GM21529 (cell line): ENCODE results near the gene SRC.

Source experiments
- ATAC-seq: cut with Tn5 transposase; IDR thresholded peaks from one replicate; pipeline ENCODE4 v1.9.1; 2021; ENCODE audit not compliant: unreplicated experiment

Gene SRC

GRCh38 chr20:37407573-37408002, 61.6 kb downstream of the SRC start:
- ATAC-seq = no peak

DNA sequence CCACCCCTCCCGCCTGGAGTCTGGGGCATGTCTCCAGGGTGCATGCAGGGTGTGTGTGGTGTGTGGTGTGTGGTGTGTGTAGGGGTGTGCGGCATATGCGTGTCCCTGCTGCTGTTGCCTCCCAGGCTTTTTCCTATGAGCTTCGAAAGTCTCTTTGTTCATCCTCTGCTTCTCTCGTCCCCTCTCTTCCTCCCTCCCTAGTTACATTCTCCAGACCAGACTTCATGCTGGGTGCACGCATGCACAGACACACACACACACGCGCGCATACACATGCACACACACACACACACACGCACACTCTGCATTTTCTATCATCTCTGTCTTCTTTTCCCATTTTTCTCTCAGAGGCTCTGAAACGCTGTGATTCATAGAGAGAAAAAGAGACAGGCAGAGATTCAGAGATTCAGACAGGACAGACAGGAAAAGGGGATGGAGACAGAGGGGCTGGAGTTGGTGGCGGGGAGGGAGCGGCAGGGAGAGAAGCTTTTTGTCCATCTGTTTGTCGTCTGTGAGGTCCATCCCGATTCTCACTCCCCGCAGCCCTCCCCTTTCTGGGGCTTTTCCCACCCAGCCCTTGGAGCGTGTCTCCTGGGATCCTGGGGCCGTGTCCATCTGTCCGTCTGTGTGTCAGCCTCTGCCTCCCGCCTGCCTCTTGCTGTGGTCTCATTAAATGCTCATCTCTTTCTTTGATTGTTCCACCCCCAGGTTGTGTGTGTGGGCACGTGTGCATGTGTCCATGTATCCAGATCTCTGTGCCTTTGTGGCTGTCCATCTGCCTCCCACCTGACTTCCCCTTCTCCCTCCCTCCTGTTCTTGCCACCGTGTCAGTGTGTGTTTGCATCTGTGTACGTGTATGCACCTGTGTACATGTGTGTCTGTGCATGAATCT, 62.6 kb downstream of the SRC start:
- ATAC-seq = no peak

GRCh38 chr20:37411408-37412219, 65.7 kb downstream of the SRC start:
- ATAC-seq = no peak

DNA sequence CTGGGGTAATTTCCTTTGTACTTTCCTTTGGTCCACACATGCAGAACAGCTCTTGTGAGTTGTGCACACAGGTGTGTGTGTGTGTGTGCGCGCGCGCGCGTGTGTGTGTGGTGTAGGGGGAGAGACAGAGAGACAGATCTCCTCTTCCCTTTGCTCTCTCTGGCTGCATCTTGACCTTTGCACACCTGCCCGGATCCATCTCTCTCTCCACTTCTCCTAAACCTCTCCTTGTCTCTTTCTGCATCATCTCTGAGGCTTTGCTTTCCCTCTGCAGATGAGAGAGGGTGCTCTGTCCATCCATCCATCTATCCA, 67.0 kb downstream of the SRC start:
- ATAC-seq = no peak

DNA sequence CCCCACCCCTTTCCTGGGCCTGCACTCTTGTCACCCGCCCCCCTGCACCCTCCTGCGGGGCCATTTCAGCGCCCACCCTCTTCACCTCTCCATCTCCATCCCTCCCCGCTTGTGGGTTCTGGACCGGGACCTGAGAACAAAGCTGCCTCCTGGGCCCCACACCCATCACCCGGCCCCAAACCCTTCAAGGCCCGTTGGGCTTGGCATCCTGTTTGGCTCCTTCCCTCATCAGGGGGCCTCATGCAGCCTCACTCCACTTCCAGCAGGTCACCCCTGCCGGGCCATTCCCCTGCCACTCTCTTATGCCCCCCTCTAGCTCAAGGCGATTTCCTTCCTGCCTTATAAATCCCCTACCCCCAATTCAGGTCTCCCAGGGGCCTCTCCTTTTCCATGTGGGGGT, 67.4 kb downstream of the SRC start:
- ATAC-seq = no peak

- no peak for ATAC-seq
Measured at GRCh38 chr20:37414224-37415035, 68.5 kb downstream of the SRC start.

- ATAC-seq = no peak
Measured at GRCh38 chr20:37415118-37416085, 69.5 kb downstream of the SRC start.

- ATAC-seq = no peak
Measured at GRCh38 chr20:37416100-37416847, 70.3 kb downstream of the SRC start.

- no peak for ATAC-seq
Measured at GRCh38 chr20:37416848-37417616, 71.1 kb downstream of the SRC start.

DNA sequence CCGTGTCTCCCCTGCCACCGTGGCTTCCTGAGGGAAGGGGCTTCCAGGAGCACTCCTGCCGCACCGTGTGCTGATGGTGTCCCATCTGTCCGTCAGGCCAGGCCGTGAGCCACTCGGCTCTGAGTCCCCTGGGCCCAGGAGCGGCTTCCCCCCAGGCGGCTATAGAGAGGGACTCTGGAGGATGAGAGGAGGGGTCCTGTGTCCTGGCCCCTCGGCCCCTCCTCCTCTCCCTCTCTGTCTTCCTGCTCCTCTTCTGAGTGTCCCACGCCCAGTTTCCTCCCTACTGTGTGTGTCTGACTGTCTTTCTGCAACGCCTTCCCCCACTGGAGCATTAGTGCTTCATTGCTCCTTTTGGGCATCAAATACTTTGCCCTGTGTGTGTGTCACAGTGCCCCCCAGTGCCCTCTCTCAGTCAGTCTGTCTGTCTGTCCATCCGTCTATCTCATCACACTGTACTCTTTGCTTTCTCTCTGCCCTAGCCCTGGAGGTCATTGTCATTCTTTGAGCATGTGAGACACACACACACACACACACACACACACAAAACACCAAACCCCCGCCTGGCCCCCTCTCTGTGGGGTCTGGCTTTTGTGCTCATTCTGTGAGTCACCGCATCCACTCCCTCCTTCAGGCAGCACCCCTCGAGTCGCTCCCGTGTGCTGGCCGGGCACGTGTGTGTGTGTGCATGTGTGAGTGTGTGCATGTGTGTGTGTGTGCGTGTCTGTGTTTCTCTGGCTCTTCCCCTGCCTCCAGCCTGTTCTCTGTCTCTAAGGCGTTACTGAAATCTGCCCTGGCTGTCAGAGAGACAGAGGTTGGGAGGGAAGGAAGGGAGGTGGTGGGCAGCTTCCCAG, 71.9 kb downstream of the SRC start:
- no peak for ATAC-seq

GRCh38 chr20:37418591-37419109, 72.7 kb downstream of the SRC start:
- no peak for ATAC-seq

DNA sequence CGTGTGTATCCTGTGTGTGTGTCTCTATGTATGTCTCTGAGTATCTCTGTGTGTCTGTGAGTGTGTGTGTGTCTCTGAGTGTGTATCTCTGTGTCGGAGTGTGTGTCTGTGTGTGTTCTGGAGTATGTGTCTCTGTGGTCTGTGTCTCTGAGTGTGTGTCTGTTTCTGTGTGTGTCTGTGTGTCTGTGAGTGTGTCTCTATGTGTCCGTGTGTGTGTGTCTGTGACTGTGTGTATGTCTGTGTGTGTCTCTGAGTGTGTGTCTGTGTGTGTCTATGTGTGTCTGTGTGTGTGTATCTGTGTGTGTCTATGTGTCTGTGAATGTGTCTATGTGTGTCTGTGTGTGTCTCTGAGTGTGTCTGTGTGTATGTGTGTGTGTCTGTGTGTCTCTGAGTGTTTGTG, 73.4 kb downstream of the SRC start:
- no peak for ATAC-seq

DNA sequence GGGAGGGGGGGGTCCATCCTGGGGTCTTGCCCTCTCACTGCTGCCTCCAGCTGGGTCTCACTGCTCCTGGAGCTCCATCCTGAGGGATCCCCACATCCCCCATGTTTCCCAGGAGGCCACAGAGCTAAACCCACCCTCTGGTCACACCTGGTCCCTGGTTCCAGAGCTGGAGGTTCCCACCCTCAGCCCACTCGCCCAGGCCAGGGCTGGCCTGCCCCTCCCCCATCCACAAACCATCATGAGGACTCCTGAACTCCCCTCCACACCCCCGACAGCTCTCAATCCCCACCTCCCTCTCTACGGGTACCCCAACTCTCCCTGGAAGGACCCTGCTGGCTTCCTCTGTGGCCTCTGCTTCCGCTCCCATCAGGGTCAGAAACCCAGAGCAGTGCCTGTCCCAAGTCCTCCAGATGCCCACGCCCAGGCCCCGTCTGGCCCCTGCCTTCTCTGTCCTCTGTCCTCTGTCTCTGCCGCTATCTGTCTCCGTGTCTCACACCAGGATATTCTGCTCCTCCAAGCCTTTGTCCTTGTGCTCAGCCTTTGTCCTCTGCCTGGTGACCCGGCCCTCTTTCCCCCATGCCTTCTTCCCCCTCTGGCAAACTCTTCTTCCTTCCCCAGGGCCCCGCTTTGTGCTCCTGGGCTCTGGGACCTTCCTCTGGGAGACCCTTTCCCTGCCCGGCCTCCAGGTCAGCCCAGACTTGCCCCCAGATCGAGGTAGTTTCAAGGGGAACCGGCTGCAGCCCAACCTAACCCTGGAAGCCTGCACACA, 74.0 kb downstream of the SRC start:
- ATAC-seq = no peak

DNA sequence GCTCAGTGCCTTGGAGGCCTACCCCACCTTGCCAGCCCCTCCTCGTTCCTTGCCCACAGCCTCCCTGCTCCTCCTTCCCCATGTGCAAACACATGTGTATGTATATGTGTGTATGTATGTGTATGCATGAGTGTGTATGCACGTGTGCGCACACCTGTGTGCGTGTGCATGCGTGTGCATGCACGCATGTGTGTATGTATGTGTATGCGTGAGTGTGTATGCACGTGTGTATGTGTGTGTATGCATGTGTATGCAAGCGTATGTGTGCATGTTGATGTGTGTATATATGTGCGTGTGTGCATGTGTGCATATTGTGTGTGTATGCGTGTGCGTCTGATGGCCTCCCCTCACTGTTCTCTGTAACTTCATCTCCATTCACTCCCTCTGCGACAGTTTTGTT, 74.7 kb downstream of the SRC start:
- no peak for ATAC-seq

- no peak for ATAC-seq
Measured at GRCh38 chr20:37421060-37421905, 75.3 kb downstream of the SRC start.

GRCh38 chr20:37421988-37422387, 76.0 kb downstream of the SRC start:
- ATAC-seq = no peak
